ENCODE data around the gene METTL24.
"Not testable (repeated sequence)": the region's sequence is repeated elsewhere in the genome, so short reads cannot be mapped to it uniquely, and the experiment has no call there.

The METTL24 gene

DNA sequence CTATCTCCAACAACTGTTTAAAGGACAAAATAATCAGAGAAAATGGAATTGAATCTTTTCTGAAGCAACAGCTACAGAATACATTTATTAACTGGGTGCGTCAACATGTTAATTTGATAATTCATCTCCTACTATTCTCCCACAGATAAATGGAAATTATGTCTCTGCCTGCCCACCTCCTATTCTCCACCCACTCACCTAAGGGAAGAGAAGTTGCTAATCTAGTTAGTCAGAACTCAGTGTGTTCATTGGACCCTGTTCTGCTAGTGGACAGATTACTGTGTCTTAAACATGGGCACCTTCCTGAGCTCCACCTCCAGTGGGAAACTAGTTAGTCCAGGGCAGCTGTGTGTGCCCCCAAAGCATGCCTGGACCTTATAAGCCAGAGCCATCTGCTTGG lies 41.0 kb downstream of the METTL24 start:
- Histone ChIP-seq H3K27me3 (replicated peaks) (no peaks in the 10 kb centered on the region), H3K4me3 (ENCODE audit: low read depth, low read length) (no peak overlapping the region), H3K36me3 (replicated peaks) (no peaks in the 10 kb centered on the region), H3K27ac (no peak overlapping the region)
- TF ChIP-seq, protein P1, sequence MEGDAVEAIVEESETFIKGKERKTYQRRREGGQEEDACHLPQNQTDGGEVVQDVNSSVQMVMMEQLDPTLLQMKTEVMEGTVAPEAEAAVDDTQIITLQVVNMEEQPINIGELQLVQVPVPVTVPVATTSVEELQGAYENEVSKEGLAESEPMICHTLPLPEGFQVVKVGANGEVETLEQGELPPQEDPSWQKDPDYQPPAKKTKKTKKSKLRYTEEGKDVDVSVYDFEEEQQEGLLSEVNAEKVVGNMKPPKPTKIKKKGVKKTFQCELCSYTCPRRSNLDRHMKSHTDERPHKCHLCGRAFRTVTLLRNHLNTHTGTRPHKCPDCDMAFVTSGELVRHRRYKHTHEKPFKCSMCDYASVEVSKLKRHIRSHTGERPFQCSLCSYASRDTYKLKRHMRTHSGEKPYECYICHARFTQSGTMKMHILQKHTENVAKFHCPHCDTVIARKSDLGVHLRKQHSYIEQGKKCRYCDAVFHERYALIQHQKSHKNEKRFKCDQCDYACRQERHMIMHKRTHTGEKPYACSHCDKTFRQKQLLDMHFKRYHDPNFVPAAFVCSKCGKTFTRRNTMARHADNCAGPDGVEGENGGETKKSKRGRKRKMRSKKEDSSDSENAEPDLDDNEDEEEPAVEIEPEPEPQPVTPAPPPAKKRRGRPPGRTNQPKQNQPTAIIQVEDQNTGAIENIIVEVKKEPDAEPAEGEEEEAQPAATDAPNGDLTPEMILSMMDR (IDR thresholded peaks at IDR 0.05; ENCODE audit: low read depth, low read length, missing control alignments), result no peak
- no peak for DNase-seq
- in situ Hi-C loops (cut with HindIII; ENCODE audit: low pct_ligation_motif_present, low sequenced_read_pairs), result no loop called here

DNA sequence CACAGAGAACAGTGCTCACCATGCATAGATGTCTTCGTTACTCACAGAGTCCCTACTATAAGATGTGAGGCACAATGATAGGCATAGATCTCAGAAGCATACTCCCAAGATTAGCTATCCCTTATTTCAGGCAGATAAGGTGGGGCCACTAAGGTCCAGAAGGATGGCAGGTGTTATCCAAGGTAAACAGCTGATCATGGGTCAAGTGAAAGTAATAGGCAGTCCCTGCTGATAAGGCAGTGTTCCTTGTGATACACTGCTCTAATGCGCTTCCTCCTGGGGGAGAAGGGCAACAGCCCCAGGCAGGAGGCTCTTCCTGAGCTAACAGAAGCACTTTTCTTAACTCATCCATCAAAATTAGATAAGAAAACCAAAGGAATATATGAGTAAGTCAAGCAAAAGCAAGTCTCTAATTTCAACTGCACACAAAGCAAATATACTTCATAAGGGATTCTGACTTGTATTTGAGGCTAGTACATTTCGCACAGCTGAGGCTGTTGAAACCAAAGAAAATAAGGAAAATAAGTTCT lies 42.2 kb downstream of the METTL24 start:
- Histone ChIP-seq H3K36me3 (replicated peaks) (no peaks in the 10 kb centered on the region), H3K4me3 (ENCODE audit: low read depth, low read length) (no peak overlapping the region), H3K27ac (no peak overlapping the region), H3K27me3 (replicated peaks) (no peaks in the 10 kb centered on the region)
- in situ Hi-C loops (cut with HindIII; ENCODE audit: low pct_ligation_motif_present, low sequenced_read_pairs), result no loop called here
- DNase-seq, result no peak
- TF ChIP-seq, protein P1 (IDR thresholded peaks at IDR 0.05; ENCODE audit: low read depth, low read length, missing control alignments), result no peak

DNA sequence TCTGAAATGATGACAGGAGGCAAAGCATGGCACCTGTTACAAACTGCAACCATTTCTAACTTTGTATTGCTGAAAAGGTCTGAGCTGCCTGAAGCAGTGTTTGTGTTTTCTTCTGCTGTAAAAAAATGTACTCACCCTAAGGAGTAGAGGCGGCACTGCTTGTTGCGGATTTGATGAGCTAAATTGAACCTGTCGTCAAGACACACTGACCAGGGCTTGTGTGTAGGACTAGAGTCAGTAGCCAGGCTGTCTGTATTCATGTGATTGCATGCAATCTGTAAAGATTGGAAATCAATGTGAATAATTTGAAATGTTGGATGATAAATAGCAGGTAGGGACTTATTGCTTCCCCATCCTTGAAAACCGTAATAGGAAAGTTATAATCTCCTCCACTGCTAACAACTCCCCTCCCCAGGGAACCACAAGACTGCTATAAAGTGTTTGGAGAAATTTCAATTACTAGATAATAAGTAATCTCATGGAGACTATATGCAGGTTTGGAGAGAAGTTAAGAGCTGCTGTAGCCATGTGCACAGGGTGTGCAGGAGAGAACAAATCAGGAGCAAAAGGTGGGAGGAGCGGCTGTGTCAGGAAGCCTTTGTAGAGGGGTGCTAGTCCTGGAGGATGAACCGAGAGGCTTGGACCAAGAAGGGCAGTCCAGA lies 42.8 kb downstream of the METTL24 start:
- DNase-seq, result no peak
- Histone ChIP-seq H3K36me3 (replicated peaks) (no peaks in the 10 kb centered on the region), H3K4me3 (ENCODE audit: low read depth, low read length) (no peak overlapping the region), H3K27ac (no peak overlapping the region), H3K27me3 (replicated peaks) (no peaks in the 10 kb centered on the region)
- TF ChIP-seq, protein P1 (IDR thresholded peaks at IDR 0.05; ENCODE audit: low read depth, low read length, missing control alignments), result no peak
- in situ Hi-C loops (cut with HindIII; ENCODE audit: low pct_ligation_motif_present, low sequenced_read_pairs), result no loop called here

DNA sequence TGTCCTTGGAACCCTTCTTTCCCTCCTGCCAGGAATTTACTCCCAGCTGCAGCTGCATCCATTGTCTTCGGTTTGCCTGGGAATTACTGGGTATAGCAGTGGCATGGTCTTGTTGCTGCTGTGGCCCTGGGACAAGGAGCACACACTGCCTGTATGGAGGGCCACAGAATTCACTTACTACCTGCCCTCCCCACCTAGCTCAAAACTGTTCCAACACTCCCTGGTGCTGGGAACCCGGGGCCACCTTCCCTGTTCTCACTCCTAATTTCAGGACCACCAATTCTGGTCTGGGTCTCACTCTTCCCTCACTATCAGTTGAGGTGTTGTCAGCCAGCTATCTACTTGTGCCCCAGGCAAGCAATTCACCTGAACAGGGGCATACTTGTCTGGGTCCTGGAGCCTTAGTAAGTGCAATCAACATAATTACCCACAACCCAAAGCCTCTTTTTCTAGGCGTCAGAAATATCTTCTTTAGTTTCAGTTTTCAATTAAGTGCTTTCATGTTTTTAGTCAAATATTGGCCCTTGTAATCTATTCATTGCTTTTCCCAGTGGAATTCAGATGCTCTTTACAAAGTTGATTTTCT lies 47.2 kb downstream of the METTL24 start:
- Histone ChIP-seq H3K27me3 (replicated peaks) (no peaks in the 10 kb centered on the region), H3K27ac (no peak overlapping the region), H3K4me3 (ENCODE audit: low read depth, low read length) (no peak overlapping the region), H3K36me3 (replicated peaks) (no peaks in the 10 kb centered on the region)
- TF ChIP-seq, protein P1 (IDR thresholded peaks at IDR 0.05; ENCODE audit: low read depth, low read length, missing control alignments), result no peak
- DNase-seq, result no peak
- in situ Hi-C loops (cut with HindIII; ENCODE audit: low pct_ligation_motif_present, low sequenced_read_pairs), result no loop called here

DNA sequence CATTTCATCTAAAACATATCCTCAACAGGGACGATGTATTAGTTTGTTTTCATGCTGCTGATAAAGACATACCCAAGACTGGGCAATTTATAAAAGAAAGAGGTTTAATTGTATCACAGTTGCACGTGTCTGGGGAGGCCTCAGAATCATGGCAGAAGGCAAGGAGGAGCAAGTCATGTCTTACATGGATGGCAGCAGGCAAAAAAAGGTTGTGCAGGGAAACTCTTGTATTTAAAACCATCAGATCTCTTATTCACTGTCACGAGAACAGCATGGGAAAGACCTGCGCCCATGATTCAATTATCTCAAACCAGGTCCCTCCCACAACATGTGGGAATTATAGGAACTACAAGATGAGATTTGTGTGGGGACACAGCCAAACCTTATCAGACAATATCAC lies 48.7 kb downstream of the METTL24 start:
- in situ Hi-C loops (cut with HindIII; ENCODE audit: low pct_ligation_motif_present, low sequenced_read_pairs); H3K27me3 ChIP-seq (replicated peaks); H3K36me3 ChIP-seq (replicated peaks); H3K4me3 ChIP-seq (ENCODE audit: low read depth, low read length); DNase-seq; H3K27ac ChIP-seq: not testable (repeated sequence)

DNA sequence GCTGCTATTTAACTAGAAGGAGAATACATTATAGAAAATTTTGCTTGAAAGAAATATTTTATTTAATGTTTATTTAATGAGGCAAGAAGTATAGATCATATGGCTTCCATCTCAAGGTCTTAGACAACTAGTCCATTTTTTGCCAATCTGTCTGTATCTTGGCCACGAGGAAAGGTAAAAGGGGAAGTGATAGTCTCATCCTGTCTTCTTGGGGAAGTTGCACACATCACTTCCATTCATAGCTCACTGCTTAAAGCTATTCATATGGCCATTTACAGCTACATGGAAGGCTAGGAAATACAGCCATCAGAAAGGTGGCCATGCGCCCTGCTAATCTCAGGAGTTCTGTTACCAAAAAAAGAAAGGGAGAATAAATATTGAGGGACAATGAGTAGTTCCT lies 50.8 kb downstream of the METTL24 start:
- Histone ChIP-seq H3K36me3 (replicated peaks) (no peaks in the 10 kb centered on the region), H3K27ac (no peak overlapping the region), H3K4me3 (ENCODE audit: low read depth, low read length) (no peak overlapping the region), H3K27me3 (replicated peaks) (no peaks in the 10 kb centered on the region)
- no peak for DNase-seq
- TF ChIP-seq, protein P1 (IDR thresholded peaks at IDR 0.05; ENCODE audit: low read depth, low read length, missing control alignments), result no peak
- in situ Hi-C loops (cut with HindIII; ENCODE audit: low pct_ligation_motif_present, low sequenced_read_pairs), result no loop called here

DNA sequence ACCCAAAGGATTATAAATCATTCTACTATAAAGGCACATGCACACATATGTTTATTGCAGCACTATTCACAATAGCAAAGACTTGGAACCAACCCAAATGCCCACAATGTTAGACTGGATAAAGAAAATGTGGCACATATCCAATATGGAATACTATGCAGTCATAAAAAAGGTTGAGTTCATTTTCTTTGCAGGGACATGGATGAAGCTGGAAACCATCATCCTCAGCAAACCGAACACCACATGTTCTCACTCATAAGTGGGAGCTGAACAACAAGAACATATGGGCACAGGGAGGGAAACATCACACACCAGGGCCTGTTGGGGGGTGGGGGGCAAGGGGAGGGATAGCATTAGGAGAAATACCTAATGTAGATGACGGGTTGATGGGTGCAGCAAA lies 52.3 kb downstream of the METTL24 start:
- DNase-seq; H3K36me3 ChIP-seq (replicated peaks); in situ Hi-C loops (cut with HindIII; ENCODE audit: low pct_ligation_motif_present, low sequenced_read_pairs); H3K27me3 ChIP-seq (replicated peaks); H3K27ac ChIP-seq; H3K4me3 ChIP-seq (ENCODE audit: low read depth, low read length): not testable (repeated sequence)

DNA sequence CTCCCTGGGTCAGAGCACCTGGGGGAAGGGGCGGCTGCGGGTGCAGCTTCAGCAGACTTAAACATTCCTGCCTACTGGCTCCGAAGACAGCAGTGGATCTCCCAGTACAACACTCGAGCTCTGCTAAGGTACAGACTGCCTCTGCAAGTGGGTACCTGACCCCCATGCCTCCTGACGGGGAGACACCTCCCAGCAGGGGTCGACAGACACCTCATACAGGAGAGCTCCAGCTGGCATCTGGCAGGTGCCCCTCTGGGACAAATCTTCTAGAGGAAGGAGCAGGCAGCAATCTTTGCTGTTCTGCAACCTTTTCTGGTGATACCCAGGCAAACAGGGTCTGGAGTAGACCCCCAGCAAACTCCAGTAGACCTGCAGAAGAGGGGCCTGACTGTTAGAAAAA lies 54.5 kb downstream of the METTL24 start:
- in situ Hi-C loops (cut with HindIII; ENCODE audit: low pct_ligation_motif_present, low sequenced_read_pairs); DNase-seq: not testable (repeated sequence)

More for the DNA sequence above, 54.5 kb downstream of the METTL24 start:
- not testable (repeated sequence) for H3K4me3 ChIP-seq (ENCODE audit: low read depth, low read length); H3K27ac ChIP-seq; H3K27me3 ChIP-seq (replicated peaks); H3K36me3 ChIP-seq (replicated peaks)
